Caco-2 (cell line): ENCODE measurements around the gene DRD2. TPM values are rescaled to one million over a fixed set of nuclear protein-coding genes. Genes with fewer than 3 reads are reported as not detected.
A peak's percentile ranks its signal among the peaks of the same experiment; 100 is the strongest.

Source experiments
- BruUV-seq: library from RNA; stranded (reverse); fragments of 400-500 nt; replicated peaks from 2 replicates; lab custom pipeline; 2021; lab: Mats Ljungman, UMichigan
- CTCF ChIA-PET: fragments of 300-600 bp; sonication (Branson Sonifier 250); formaldehyde crosslinking; loops from one replicate; lab custom pipeline; 2022; ENCODE audit warnings: antibody characterized with exemption; lab: Charles Lee
- POLR2A ChIA-PET: fragments of 300-600 bp; sonication (Branson Sonifier 250); formaldehyde crosslinking; loops from one replicate; lab custom pipeline; 2022; ENCODE audit warnings: antibody characterized with exemption; lab: Charles Lee
- DNase-seq, 2 experiments: peaks; one replicate each; pipeline versions ENCODE4 v3.0.0 to v3.0.0-alpha.2; 2020 to 2022
- H3K27me3 ChIP-seq: replicated peaks from 2 replicates; pipeline ENCODE4 v1.6.0; 2011; ENCODE audit warnings: low read length; ENCODE audit not compliant: control insufficient read depth, insufficient read depth
- H3K36me3 ChIP-seq: 2 replicates; pipeline ENCODE4 v1.5.1; 2011; ENCODE audit warnings: low read length; ENCODE audit not compliant: control insufficient read depth, insufficient read depth
- H3K4me1 ChIP-seq: fragments of 250-450 bp; sonication (Bioruptor Pico); 2 replicates; pipeline ENCODE4 v1.5.1; 2020; ENCODE audit warnings: mild to moderate bottlenecking
- H3K4me3 ChIP-seq: 2 replicates; pipeline ENCODE4 v1.5.1; 2011; ENCODE audit warnings: low read depth, mild to moderate bottlenecking, control low read depth, low read length
- H3K9me3 ChIP-seq: fragments of 250-450 bp; sonication (Bioruptor Pico); 2 replicates; pipeline ENCODE4 v1.5.1; 2020; ENCODE audit warnings: mild to moderate bottlenecking, moderate library complexity
- H3K27ac Mint-ChIP-seq: one replicate; pipeline ENCODE4 v1.8.0; 2022; ENCODE audit warnings: mixed read lengths; ENCODE audit not compliant: unreplicated experiment
- H3K27me3 Mint-ChIP-seq: one replicate; pipeline ENCODE4 v1.8.0; 2022; ENCODE audit warnings: mixed read lengths; ENCODE audit not compliant: insufficient read depth, unreplicated experiment
- H3K36me3 Mint-ChIP-seq: one replicate; pipeline ENCODE4 v1.8.0; 2022; ENCODE audit warnings: mild to moderate bottlenecking, mixed read lengths; ENCODE audit not compliant: insufficient read depth, unreplicated experiment
- H3K4me1 Mint-ChIP-seq: one replicate; pipeline ENCODE4 v1.8.0; 2022; ENCODE audit warnings: low read depth, mixed read lengths; ENCODE audit not compliant: unreplicated experiment
- H3K4me3 Mint-ChIP-seq: one replicate; pipeline ENCODE4 v1.8.0; 2022; ENCODE audit warnings: mild to moderate bottlenecking, moderate library complexity, mixed read lengths; ENCODE audit not compliant: unreplicated experiment
- H3K9me3 Mint-ChIP-seq: one replicate; pipeline ENCODE4 v1.8.0; 2022; ENCODE audit warnings: mixed read lengths; ENCODE audit not compliant: unreplicated experiment
- CTCF ChIP-seq, 2 experiments: fragments of 200-600 bp in 1 of 2; IDR thresholded peaks; 1 replicate in 1 of 2; 2 replicates in 1 of 2; pipeline versions ENCODE4 v1.5.1 to v1.8.0; 2011 to 2022; ENCODE audit warnings: antibody characterized with exemption in 1 of 2, control low read depth in 1 of 2, inconsistent platforms in 1 of 2, low read depth in 1 of 2, low read length in 1 of 2, mild to moderate bottlenecking in 1 of 2, moderate library complexity in 1 of 2; ENCODE audit not compliant: insufficient read depth in 1 of 2, severe bottlenecking in 1 of 2, unreplicated experiment in 1 of 2
- intact Hi-C: fragments of 100-400 bp; cut with micrococcal nuclease; formaldehyde crosslinking; loops from one replicate; pipeline ENCODE4 v1.10.0; 2022; ENCODE audit not compliant: unreplicated experiment
- total RNA-seq: library from RNA; stranded (reverse); gene quantifications from 2 replicates; pipeline ENCODE4 v1.2.3, GENCODE V29; 2022

Gene DRD2
- total RNA-seq, 1 experiment from 2014 or later = 13.9 TPM

- H3K36me3 Mint-ChIP-seq = no peaks in the 10 kb centered on the region
- BruUV-seq = no TSS peak
- H3K4me1 Mint-ChIP-seq = peaks cover 9% of the 10 kb centered on the region
- CTCF ChIA-PET = no interaction called here
- Histone ChIP-seq H3K36me3 (no peaks in the 10 kb centered on the region), H3K9me3 (no peaks in the 10 kb centered on the region), H3K4me1 (peaks cover 8% of the 10 kb centered on the region; the same call in 1 of the 2 replicates), H3K27me3 (peaks cover 7% of the 10 kb centered on the region), H3K4me3 (no peak overlapping the region)
- no peak for TF ChIP-seq CTCF (IDR thresholded peaks at IDR 0.05; ENCODE audit: insufficient read depth in 1 of 2, low read depth in 1 of 2, low read length in 1 of 2, severe bottlenecking in 1 of 2, unreplicated experiment in 1 of 2)
- intact Hi-C loops = loop anchor here (5.0 kb wide), 1 partner anchor 169 kb away; no protein-coding TSS in a partner anchor
- H3K27ac Mint-ChIP-seq = no peak overlapping the region
- H3K4me3 Mint-ChIP-seq = no peak overlapping the region
- POLR2A ChIA-PET = no interaction called here
- no peaks in the 10 kb centered on the region for H3K9me3 Mint-ChIP-seq
- H3K27me3 Mint-ChIP-seq = peaks cover 23% of the 10 kb centered on the region
- DNase-seq = no peak
Measured at GRCh38 chr11:113476553-113476952, 1.4 kb upstream of the DRD2 start.

GRCh38 chr11:113474362-113475159 is 637 bp downstream of the DRD2 start:
- H3K27me3 ChIP-seq = peaks cover 7% of the 10 kb centered on the region
- BruUV-seq = no TSS peak
- no peaks in the 10 kb centered on the region for H3K36me3 ChIP-seq
- peak overlapping the region; percentile 43 for H3K4me3 ChIP-seq
- H3K4me1 Mint-ChIP-seq = peaks cover 9% of the 10 kb centered on the region
- peak overlapping the region; percentile 59 for H3K4me3 Mint-ChIP-seq
- intact Hi-C loops = loop anchor here (1.0 to 5.0 kb wide), 3 partner anchors 58 to 256 kb away; no protein-coding TSS in a partner anchor
- no peaks in the 10 kb centered on the region for H3K9me3 ChIP-seq
- ChIA-PET CTCF (interaction anchor here (0.5 kb wide), 1 partner anchor 1287 kb away, joined by 6 read pairs; no protein-coding TSS in a partner anchor), POLR2A (no interaction called here)
- peaks cover 8% of the 10 kb centered on the region; the same call in 1 of the 2 replicates for H3K4me1 ChIP-seq
- peaks cover 17% of the 10 kb centered on the region for H3K27me3 Mint-ChIP-seq
- no peaks in the 10 kb centered on the region for H3K9me3 Mint-ChIP-seq
- peak; percentile 95 to 99 for DNase-seq
- no peak overlapping the region for H3K27ac Mint-ChIP-seq
- TF ChIP-seq CTCF (IDR thresholded peaks at IDR 0.05; ENCODE audit: insufficient read depth in 1 of 2, low read depth in 1 of 2, low read length in 1 of 2, severe bottlenecking in 1 of 2, unreplicated experiment in 1 of 2) = no peak
- no peaks in the 10 kb centered on the region for H3K36me3 Mint-ChIP-seq

GRCh38 chr11:113473983-113474361 is 1.2 kb downstream of the DRD2 start:
- CTCF ChIA-PET = no interaction called here
- DNase-seq = no peak
- no peaks in the 10 kb centered on the region for H3K36me3 ChIP-seq
- intact Hi-C loops = loop anchor here (1.0 to 2.0 kb wide), 2 partner anchors 58 to 257 kb away; no protein-coding TSS in a partner anchor
- Mint-ChIP-seq H3K4me1 (peaks cover 9% of the 10 kb centered on the region), H3K9me3 (no peaks in the 10 kb centered on the region), H3K36me3 (no peaks in the 10 kb centered on the region), H3K27me3 (peaks cover 14% of the 10 kb centered on the region), H3K4me3 (peak overlapping the region; percentile 59), H3K27ac (no peak overlapping the region)
- no peak overlapping the region; the same call in 1 of the 2 replicates for H3K4me3 ChIP-seq
- peaks cover 7% of the 10 kb centered on the region for H3K27me3 ChIP-seq
- H3K9me3 ChIP-seq = no peaks in the 10 kb centered on the region
- BruUV-seq = no TSS peak
- peaks cover 8% of the 10 kb centered on the region; the same call in 1 of the 2 replicates for H3K4me1 ChIP-seq
- POLR2A ChIA-PET = no interaction called here
- no peak for TF ChIP-seq CTCF (IDR thresholded peaks at IDR 0.05; ENCODE audit: insufficient read depth in 1 of 2, low read depth in 1 of 2, low read length in 1 of 2, severe bottlenecking in 1 of 2, unreplicated experiment in 1 of 2)
